Common myeloid progenitor, CD34-positive (primary cell): ENCODE data around the gene NOC3L.
A peak's percentile ranks its signal among the peaks of the same experiment; 100 is the strongest.
"Not testable (repeated sequence)": the region's sequence is repeated elsewhere in the genome, so short reads cannot be mapped to it uniquely, and the experiment has no call there.

Experiments used
- CTCF ChIA-PET: fragments of 350-600 bp; sonication (Branson Sonifier 250); formaldehyde crosslinking; loops from one replicate; lab custom pipeline; 2021; ENCODE audit warnings: antibody characterized with exemption; lab: Charles Lee
- POLR2A ChIA-PET: fragments of 350-600 bp; sonication (Branson Sonifier 250); formaldehyde crosslinking; loops from one replicate; lab custom pipeline; 2021; ENCODE audit warnings: antibody characterized with exemption; lab: Charles Lee
- DNase-seq, 3 donors: peaks; one replicate each; pipeline versions ENCODE4 v3.0.0 to v3.0.0-alpha.2; 2013
- H3K27ac ChIP-seq, 2 experiments: 1 replicate in 1 of 2; 2 replicates in 1 of 2; pipeline ENCODE4 v1.7.0; 2013; ENCODE audit warnings: inconsistent platforms in 2 of 2, low read length in 2 of 2, mild to moderate bottlenecking in 2 of 2, low read depth in 1 of 2, moderate library complexity in 1 of 2; ENCODE audit not compliant: severe bottlenecking in 2 of 2, insufficient read depth in 1 of 2, poor library complexity in 1 of 2
- H3K27me3 ChIP-seq, 5 experiments: replicated peaks in 2 of 5; 1 replicate in 3 of 5; 2 replicates in 2 of 5; pipeline versions ENCODE4 v1.6.1 to v1.7.0; 2013; ENCODE audit warnings: low read length in 4 of 5, mild to moderate bottlenecking in 2 of 5, moderate library complexity in 2 of 5, inconsistent platforms in 1 of 5; ENCODE audit not compliant: insufficient read depth in 5 of 5, control insufficient read depth in 4 of 5
- H3K36me3 ChIP-seq, 4 experiments: 1 replicate in 2 of 4; 2 replicates in 2 of 4; pipeline versions ENCODE4 v1.6.1 to v1.7.0; 2013; ENCODE audit warnings: low read length in 3 of 4, control low read depth in 1 of 4, mild to moderate bottlenecking in 1 of 4; ENCODE audit not compliant: control insufficient read depth in 4 of 4, insufficient read depth in 4 of 4
- H3K4me1 ChIP-seq, 4 experiments: 1 replicate in 3 of 4; 2 replicates in 1 of 4; pipeline versions ENCODE4 v1.6.1 to v1.7.1; 2013; ENCODE audit warnings: low read length in 3 of 4, mild to moderate bottlenecking in 3 of 4, control low read depth in 1 of 4, inconsistent platforms in 1 of 4, moderate library complexity in 1 of 4; ENCODE audit not compliant: control insufficient read depth in 4 of 4, insufficient read depth in 4 of 4; ENCODE audit errors: control extremely low read depth in 1 of 4
- H3K4me3 ChIP-seq, 7 experiments: 1 replicate in 4 of 7; 2 replicates in 3 of 7; pipeline versions ENCODE4 v1.5.1 to v1.7.0; 2013; ENCODE audit warnings: mild to moderate bottlenecking in 7 of 7, low read length in 6 of 7, moderate library complexity in 6 of 7, inconsistent platforms in 2 of 7, low read depth in 2 of 7, control low read depth in 1 of 7; ENCODE audit not compliant: insufficient read depth in 4 of 7, control insufficient read depth in 1 of 7; ENCODE audit errors: extremely low read depth in 1 of 7
- H3K9me3 ChIP-seq, 5 experiments: 1 replicate in 4 of 5; 2 replicates in 1 of 5; pipeline versions ENCODE4 v1.6.1 to v1.7.1; 2013; ENCODE audit warnings: low read length in 4 of 5, mild to moderate bottlenecking in 2 of 5, inconsistent platforms in 1 of 5, low read depth in 1 of 5, moderate library complexity in 1 of 5; ENCODE audit not compliant: control insufficient read depth in 4 of 5, insufficient read depth in 2 of 5; ENCODE audit errors: control extremely low read depth in 1 of 5
- WGBS: methylation state at CpG from one replicate; pipeline ENCODE4 v1.1.5; 2013; ENCODE audit not compliant: insufficient coverage; 5-methylcytosine and 5-hydroxymethylcytosine counted together

NOC3L gene

GRCh38 chr10:94403380-94404213 is 40.9 kb upstream of the NOC3L start:
- Histone ChIP-seq H3K4me3 (peak overlapping the region; percentile 53 to 88 (median 61)), H3K27me3 (peaks cover 0 to 9% (median 2%) of the 10 kb centered on the region in 5 experiments), H3K36me3 (no peaks in the 10 kb centered on the region), H3K4me1 (peaks cover 0 to 18% (median 13%) of the 10 kb centered on the region in 4 experiments), H3K27ac (no peak overlapping the region), H3K9me3 (no peaks in the 10 kb centered on the region)
- POLR2A ChIA-PET = interaction anchor here (0.6 to 1.2 kb wide), 2 partner anchors 1089 to 1601 kb away, joined by 3 read pairs; no protein-coding TSS in a partner anchor
- WGBS = 0% methylated on average over 45 of the region's 51 CpGs
- peak; percentile 70 to 90 (median 85) for DNase-seq
- CTCF ChIA-PET = no interaction called here

DNA sequence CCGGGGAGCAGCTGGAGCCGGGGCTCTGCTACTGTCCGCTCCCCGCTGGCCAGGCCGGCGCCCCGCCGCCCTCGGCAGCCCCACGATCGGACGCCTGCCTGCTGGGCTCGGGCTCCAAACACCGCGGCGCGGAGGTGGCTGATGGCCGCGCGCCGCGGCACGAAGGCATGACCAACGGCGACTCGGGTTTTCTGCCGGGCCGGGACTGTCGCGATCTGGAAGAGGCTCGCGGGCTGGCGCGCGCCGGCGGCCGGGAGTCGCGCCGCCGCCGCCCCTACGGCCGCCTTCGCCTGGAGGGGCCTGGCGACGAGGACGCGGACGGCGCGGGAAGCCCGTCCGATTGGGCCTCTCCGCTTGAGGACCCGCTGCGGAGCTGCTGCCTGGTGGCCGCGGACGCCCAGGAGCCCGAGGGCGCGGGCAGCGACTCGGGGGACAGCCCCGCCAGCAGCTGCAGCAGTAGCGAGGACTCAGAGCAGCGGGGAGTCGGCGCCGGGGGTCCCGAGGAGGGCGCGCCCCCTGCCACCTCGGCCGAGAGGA is 40.2 kb upstream of the NOC3L start:
- H3K9me3 ChIP-seq = no peaks in the 10 kb centered on the region
- H3K4me1 ChIP-seq = peaks cover 0 to 18% (median 13%) of the 10 kb centered on the region in 4 experiments
- peak overlapping the region; percentile 53 to 88 (median 61) for H3K4me3 ChIP-seq
- ChIA-PET CTCF (no interaction called here), POLR2A (interaction anchor here (0.6 to 1.2 kb wide), 2 partner anchors 1089 to 1601 kb away, joined by 3 read pairs; no protein-coding TSS in a partner anchor)
- peaks cover 0 to 10% (median 2%) of the 10 kb centered on the region in 5 experiments for H3K27me3 ChIP-seq
- WGBS = 0% methylated on average over 73 of the region's 77 CpGs
- no peaks in the 10 kb centered on the region for H3K36me3 ChIP-seq
- DNase-seq = peak; percentile 20 to 42 (median 22)
- no peak overlapping the region for H3K27ac ChIP-seq

- Histone ChIP-seq H3K9me3 (no peaks in the 10 kb centered on the region), H3K4me1 (peaks cover 0 to 18% (median 13%) of the 10 kb centered on the region in 4 experiments), H3K36me3 (no peaks in the 10 kb centered on the region), H3K4me3 (peak within 1 kb of the TSS; percentile 53 to 88 (median 61)), H3K27me3 (peaks cover 0 to 10% (median 2%) of the 10 kb centered on the region in 5 experiments), H3K27ac (no peak within 1 kb of the TSS)
- CTCF ChIA-PET = no interaction called here
- peak; percentile 54 to 72 (median 64) for DNase-seq
- WGBS = 0% methylated on average over 33 of the region's 56 CpGs
- POLR2A ChIA-PET = no interaction called here
Measured at GRCh38 chr10:94402204-94402842, 39.6 kb upstream of the NOC3L start, which contains the start of gene TBC1D12. TSS of gene TBC1D12 (plus strand) at chr10:94402541. CDS start at chr10:94402614, 73 bp downstream.

- Histone ChIP-seq H3K27ac (no peak overlapping the region), H3K9me3 (no peaks in the 10 kb centered on the region), H3K4me1 (peaks cover 0 to 14% (median 10%) of the 10 kb centered on the region in 4 experiments), H3K4me3 (no peak overlapping the region), H3K27me3 (peaks cover 0 to 10% (median 0%) of the 10 kb centered on the region in 5 experiments), H3K36me3 (no peaks in the 10 kb centered on the region)
- ChIA-PET CTCF (no interaction called here), POLR2A (no interaction called here)
- WGBS = 100% methylated on average over 3 of the region's 6 CpGs
- DNase-seq = no peak
Measured at GRCh38 chr10:94398762-94399161, 36.0 kb upstream of the NOC3L start.

DNA sequence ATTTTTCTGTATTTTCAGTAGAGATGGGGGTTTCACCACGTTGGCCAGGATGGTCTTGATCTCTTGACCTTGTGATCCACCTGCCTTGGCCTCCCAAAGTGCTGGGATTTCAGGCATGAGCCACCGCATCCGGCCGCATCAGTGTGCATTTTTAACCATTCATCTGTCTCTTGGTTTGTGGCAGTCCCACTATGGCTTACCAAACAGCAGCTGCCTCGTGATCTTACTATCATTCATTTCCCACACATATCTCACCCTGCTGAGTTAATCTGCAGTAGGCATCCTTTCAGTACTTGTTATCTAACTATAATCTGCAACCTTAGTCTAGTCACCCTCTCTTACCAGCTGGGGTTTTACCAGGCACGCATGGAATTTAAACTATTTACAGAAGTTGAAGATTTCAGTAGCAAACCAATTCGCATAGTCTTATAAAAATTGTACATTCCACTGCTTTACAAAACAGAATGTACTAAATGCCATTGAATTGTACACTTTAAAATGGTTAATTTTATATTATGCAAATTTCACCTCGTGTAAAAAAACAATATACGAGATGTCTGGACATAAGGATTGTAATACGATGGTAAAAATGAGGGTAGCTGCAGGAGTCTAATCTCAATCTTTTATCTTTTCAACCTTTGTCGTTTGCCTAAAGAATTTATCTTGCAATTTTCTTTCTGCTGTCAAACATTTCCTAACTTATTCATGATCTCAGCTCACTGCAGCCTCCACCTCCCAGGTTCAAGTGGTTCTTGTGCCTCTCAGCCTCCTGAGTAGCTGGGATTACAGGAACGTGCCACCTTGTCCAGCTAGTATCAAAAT is 35.0 kb upstream of the NOC3L start:
- no peaks in the 10 kb centered on the region for H3K36me3 ChIP-seq
- no peaks in the 10 kb centered on the region for H3K9me3 ChIP-seq
- no peak overlapping the region for H3K4me3 ChIP-seq
- H3K4me1 ChIP-seq = peaks cover 0 to 8% (median 6%) of the 10 kb centered on the region in 4 experiments
- 81% methylated on average over 6 of the region's 12 CpGs for WGBS
- ChIA-PET POLR2A (interaction anchor here (0.6 kb wide), 1 partner anchor 43 kb away, joined by 3 read pairs; no protein-coding TSS in a partner anchor), CTCF (no interaction called here)
- peaks cover 0 to 10% (median 0%) of the 10 kb centered on the region in 5 experiments for H3K27me3 ChIP-seq
- no peak overlapping the region for H3K27ac ChIP-seq
- DNase-seq = no peak

DNA sequence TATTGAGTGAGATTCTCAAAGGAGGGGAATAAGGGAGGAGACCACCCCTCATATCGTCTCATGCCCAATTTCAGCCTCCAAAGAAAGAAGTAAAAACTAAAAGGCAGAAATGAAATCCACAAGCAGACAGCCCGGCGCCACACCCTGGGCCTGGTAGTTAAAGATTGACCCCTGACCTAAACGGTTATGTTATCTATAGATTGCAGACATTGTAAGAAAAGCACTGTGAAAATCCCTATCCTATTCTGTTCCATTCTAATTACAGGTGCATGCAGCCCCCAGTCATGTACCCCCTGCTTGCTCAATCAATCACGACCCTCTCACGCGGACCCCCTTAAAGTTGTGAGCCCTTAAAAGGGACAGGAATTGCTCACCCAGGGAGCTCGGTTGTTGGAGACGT is 29.4 kb upstream of the NOC3L start:
- H3K4me1 ChIP-seq, H3K4me3 ChIP-seq, DNase-seq, H3K36me3 ChIP-seq, POLR2A ChIA-PET, CTCF ChIA-PET, H3K27me3 ChIP-seq, H3K27ac ChIP-seq, H3K9me3 ChIP-seq: not testable (repeated sequence)
- 90% methylated on average over 7 of the region's 9 CpGs for WGBS
